NCI-H2081 (cell line): ENCODE data around the gene MUC3A.
"Not testable (repeated sequence)": the region's sequence is repeated elsewhere in the genome, so short reads cannot be mapped to it uniquely, and the experiment has no call there.

ENCODE experiments used
- DNase-seq, 2 experiments: peaks; one replicate each; lab custom pipeline; 2025; lab: John Stamatoyannopoulos, UW

Gene MUC3A

DNA sequence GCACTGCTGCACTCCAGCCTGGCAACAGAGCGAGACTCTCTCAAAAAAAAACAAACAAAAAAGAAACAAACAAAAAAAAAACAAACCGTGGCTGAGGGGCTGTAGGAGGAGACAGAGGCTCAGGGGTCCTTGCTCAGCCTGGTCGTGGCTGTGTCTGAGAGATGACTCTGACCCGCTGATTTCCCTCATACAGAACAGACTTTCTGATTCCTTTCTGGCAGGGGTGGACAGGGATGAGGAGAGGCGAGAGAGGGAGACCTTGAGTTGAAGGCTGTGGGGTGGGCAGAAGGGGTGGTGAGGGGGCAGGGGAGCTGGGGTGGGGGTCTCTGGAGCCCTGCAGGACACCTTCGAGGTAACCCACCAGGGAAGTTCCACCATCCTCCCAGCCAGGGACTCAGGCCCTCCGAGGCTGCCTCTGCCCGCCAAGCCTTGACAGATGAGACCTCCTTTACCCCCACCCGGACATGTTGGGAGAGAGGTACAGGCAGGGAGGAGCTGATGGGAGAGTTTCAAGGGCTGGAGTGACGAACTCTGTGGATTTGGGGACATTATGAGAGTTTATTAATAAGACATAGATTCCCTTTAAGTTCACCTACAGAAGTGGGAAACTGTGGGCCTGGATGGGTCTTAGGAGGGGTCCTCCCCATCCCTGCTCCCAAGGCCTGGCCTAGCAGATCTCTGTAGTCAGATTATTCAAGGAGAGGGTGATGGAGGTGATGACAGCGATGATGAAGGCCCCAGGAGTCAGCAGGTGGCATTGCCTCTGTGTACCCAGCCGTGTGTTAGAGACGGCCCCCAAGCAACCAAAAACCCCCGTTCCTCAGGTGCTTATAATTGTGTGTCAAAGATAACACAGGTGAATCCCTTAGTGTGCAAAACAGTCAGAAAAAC is 22.0 kb downstream of the MUC3A start:
- no peak for DNase-seq

DNA sequence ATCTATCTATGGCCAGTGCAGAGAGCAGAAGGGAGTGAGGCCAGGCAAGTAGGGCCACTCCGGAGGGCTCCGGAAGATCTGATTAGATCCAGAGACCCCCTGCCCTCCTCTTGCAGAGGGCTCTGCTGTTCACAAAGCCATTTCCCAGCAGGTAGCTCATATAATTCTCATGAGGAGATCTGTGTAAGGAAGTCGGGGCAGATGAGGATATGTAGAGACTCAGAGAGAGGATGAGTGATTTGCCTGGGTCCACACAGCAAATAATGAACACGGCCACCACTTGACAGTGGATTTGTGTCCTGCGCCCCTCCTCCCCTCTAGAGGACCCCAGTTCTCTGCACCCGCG is 22.6 kb downstream of the MUC3A start:
- DNase-seq, result no peak

DNA sequence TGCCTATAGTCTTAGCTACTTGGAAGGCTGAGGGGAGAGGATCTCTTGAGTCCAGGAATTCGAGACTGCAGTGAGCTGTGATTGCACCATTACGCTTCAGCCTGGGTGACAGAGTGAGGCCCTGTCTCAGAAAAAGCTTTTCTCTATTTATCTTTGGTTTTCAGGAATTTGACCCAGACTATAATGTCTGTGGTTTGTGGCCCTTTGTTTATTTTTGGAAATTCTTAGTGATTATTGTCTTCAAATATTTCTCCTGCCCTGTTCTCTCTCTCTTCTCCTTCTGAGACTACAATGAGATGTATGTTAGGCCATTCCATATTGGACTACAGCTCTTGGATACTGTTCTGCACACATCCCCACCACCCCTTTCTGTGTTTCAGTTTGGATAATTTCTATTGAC is 24.7 kb downstream of the MUC3A start:
- DNase-seq, result no peak

DNA sequence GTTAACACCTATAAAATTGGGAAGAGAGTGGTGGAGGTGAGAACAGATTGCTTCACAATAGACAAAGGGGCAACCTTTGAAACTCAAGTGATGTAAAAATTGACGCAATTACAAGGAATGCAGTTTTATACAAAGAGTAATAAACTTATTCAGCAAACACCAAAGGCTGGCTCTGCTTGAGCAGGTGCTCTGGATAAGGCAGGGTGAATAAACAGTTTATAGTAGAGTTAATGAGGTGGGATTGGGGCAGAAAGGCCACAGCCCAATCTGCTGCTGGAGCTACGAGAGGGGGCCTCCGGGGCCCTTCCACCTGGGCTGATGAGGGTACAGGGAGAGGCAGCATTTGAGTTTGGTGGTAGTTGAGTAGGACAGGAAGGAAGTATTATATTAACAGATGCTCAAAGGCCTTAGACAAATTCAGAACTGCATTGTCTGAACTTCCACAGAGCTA is 26.1 kb downstream of the MUC3A start:
- peak in 1 of 2 experiments; percentile 20 for DNase-seq

DNA sequence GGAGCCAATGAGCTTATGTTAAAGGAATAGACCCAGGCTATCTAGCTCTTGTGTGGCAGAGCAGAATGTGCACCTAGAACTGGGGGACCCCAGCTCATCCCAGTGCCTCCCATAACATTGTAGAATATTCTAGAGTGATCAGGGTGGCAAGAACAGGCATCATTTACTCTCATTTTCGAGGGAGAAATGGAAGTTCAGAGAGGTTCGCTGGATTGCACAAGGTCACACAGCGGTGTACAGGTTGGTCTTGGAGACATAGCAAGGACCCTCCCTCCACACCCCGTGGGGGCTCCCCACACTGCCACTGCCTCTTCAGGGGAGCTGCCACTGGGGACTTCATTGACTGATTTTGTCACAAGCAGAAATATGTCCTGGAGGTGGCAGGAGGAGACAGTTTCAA is 29.0 kb downstream of the MUC3A start:
- no peak for DNase-seq

DNA sequence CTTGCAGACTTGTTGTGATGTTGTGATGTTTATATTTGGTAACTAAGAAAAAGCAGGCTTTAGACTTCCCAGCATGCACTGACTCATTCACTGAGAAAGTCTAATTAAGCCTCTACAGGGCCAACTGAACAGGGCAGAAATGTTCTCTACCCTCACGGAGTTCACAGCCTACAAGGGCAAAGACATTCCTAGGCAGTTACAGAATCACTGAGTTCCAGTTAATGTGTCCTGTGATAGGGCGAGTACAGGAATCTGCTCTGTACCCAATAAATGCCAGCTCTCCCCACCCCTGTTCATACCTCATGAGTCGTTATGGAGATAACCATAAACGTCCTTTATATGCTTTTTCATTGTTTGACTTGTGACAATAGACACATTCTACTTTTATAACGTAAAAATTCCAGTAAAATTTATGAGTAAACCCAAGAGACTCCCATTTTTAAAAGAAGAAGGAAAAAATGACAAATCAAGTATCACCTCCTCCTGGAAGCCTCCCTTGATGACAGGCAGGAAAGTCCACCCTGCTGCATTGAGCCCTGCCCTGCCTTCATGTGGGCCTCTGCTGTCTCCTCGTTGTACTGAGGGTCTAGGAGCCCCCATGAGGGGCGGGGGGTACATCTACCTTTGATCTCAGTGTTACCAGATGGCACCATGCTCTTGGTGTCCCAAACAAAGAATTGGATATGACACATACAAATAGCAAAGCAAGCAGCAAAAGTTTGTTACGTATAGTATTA is 34.3 kb downstream of the MUC3A start:
- DNase-seq, result no peak

- not testable (repeated sequence) for DNase-seq
These were observed 35.0 kb downstream of the MUC3A start for GRCh38 chr7:100984241-100984918.

DNA sequence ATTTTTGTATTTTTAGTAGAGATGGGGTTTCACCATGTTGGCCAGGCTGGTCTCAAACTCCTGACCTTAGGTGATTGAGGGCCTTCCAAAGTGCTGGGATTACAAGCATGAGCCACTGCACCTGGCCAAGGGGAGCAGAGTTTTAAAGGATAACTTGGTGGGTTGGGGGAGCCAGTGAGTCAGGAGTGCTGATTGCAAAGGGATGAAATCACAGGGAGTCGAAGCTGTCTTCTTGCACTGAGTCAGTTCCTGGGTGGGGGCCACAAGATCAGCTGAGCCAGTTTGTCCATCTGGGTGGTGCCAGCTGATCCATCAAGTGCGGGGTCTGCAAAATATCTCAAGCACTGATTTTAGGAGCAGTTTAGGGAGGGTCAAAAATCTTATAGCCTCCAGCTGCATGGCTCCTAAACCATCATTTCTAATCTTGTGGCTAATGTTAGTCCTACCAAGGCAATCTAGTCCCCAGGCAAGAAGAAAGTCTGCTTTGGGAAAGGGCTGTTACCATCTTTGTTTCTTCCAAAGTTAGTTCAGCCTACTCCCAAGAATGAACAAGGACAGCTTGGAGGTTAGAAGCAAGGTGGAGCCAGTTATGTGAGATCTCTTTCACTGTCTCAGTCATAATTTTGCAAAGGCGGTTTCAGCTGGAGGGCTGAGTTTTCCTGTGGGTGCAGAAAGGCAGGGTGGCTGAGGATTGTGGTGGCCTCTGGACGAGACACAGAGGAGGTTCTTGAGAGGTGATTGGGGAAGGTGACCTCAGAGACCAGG is 35.9 kb downstream of the MUC3A start:
- DNase-seq, result not testable (repeated sequence)

DNA sequence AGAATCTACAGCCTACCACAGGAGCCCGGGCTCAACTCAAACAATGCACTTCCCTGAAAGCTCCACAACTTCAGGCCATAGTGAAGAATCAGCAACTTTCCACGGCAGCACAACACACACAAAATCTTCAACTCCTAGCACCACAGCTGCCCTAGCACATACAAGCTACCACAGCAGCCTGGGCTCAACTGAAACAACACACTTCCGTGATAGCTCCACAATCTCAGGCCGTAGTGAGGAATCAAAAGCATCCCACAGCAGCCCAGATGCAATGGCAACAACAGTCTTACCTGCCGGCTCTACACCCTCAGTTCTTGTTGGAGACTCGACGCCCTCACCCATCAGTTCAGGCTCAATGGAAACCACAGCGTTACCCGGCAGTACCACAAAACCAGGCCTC is 42.3 kb downstream of the MUC3A start:
- no peak for DNase-seq

DNA sequence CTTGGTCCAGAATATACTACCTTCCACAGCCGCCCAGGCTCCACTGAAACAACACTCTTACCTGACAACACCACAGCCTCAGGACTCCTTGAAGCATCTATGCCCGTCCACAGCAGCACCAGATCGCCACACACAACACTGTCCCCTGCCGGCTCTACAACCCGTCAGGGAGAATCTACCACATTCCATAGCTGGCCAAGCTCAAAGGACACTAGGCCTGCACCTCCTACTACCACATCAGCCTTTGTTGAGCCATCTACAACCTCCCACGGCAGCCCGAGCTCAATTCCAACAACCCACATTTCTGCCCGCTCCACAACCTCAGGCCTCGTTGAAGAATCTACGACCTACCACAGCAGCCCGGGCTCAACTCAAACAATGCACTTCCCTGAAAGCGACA is 42.9 kb downstream of the MUC3A start:
- not testable (repeated sequence) for DNase-seq

- not testable (repeated sequence) for DNase-seq
These were observed 45.3 kb downstream of the MUC3A start for GRCh38 chr7:100994671-100995070.

DNA sequence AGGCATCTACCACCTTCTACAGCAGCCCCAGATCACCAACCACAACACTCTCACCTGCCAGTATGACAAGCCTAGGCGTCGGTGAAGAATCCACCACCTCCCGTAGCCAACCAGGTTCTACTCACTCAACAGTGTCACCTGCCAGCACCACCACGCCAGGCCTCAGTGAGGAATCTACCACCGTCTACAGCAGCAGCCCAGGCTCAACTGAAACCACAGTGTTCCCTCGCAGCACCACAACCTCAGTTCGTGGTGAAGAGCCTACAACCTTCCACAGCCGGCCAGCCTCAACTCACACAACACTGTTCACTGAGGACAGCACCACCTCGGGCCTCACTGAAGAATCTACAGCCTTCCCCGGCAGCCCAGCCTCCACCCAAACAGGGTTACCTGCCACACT is 49.2 kb downstream of the MUC3A start:
- not testable (repeated sequence) for DNase-seq

DNA sequence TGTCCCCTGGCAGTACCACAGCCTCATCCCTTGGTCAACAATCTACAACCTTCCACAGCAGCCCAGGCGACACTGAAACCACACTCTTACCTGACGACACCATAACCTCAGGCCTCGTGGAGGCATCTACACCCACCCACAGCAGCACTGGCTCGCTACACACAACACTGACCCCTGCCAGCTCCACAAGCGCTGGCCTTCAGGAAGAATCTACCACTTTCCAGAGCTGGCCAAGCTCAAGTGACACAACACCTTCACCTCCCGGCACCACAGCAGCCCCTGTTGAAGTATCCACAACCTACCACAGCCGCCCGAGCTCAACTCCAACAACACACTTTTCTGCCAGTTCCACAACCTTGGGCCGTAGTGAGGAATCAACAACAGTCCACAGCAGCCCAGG is 50.0 kb downstream of the MUC3A start:
- not testable (repeated sequence) for DNase-seq

DNA sequence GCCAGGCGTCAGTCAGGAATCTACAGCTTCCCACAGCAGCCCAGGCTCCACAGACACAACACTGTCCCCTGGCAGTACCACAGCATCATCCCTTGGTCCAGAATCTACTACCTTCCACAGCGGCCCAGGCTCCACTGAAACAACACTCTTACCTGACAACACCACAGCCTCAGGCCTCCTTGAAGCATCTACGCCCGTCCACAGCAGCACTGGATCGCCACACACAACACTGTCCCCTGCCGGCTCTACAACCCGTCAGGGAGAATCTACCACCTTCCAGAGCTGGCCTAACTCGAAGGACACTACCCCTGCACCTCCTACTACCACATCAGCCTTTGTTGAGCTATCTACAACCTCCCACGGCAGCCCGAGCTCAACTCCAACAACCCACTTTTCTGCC is 50.7 kb downstream of the MUC3A start:
- DNase-seq, result not testable (repeated sequence)

DNA sequence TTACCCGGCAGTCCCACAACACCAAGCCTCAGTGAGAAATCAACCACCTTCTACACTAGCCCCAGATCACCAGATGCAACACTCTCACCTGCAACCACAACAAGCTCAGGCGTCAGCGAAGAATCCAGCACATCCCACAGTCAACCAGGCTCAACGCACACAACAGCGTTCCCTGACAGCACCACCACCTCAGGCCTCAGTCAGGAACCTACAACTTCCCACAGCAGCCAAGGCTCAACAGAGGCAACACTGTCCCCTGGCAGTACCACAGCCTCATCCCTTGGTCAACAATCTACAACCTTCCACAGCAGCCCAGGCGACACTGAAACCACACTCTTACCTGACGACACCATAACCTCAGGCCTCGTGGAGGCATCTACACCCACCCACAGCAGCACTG is 53.0 kb downstream of the MUC3A start:
- DNase-seq, result not testable (repeated sequence)

DNA sequence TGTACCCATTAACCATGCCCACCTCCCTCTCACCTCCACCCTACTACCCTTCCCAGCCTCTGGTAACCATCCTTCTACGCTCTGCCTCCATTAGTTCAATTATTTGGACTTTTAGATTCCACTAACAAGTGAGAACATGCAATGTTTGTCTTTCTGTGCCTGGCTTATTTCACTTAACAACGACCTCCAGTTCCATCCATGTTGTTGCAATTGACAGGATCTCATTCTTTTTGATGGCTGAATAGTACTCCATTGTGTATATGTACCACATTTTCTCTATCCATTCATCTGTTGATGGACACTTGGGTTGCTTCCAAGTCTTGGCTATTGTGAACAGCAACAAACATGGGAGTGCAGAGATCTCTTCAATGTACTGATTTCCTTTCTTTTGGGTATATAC is 58.0 kb downstream of the MUC3A start:
- not testable (repeated sequence) for DNase-seq

GRCh38 chr7:101009629-101010028 is 60.3 kb downstream of the MUC3A start:
- no peak for DNase-seq

DNA sequence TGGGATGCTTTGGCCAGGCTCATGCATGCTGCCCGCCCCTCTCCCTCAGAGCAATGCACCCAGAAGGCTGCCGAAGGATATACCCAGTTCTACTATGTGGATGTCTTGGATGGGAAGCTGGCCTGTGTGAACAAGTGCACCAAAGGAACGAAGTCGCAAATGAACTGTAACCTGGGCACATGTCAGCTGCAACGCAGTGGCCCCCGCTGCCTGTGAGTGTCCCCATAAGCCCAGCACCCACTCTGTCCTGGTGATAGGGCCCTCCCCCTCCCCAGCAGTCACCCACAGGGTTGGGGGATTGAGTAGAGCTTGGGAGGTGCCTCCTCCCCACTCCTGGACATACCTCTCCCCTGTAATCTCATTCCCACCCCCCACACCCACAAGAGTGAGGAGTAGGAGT is 63.6 kb downstream of the MUC3A start:
- DNase-seq, result no peak

DNA sequence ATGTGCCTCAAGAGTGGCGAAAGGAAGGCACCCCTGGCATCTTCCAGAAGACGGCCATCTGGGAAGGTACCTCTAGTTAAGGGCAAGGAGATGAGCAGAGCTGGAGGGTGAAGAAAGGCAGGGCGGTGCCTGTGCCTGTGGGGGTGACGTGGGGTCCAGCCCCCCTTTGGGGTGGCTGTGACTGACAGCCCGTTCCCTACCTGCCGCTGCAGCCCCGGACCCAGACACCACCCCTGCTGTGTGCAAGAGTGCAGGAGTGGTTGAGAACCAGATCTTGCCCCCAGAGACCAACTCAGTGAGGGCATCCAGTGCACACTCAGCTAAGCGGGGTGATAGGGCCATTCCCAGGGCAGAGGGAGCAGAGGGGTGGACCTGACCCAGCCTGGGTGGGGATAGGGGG is 66.3 kb downstream of the MUC3A start:
- DNase-seq, result no peak

- DNase-seq, result peak; percentile 14 to 41
These were observed 67.9 kb downstream of the MUC3A start for GRCh38 chr7:101017064-101017777.
